ENCODE data around the gene ANKRD63.

The ANKRD63 gene

GRCh38 chr15:40289140-40289775 lies 6.4 kb upstream of the ANKRD63 start:
- no peak overlapping the region for H3K9ac ChIP-seq (ENCODE audit: low read length in 5 of 5)
- H3K9me3 ChIP-seq (ENCODE audit: control insufficient read depth in 5 of 5, low read length in 5 of 5), result no peaks in the 10 kb centered on the region
- no peak overlapping the region for H3K27ac ChIP-seq (ENCODE audit: low read depth, low read length)
- H3K27me3 ChIP-seq (ENCODE audit: control insufficient read depth in 5 of 5, insufficient read depth in 4 of 5, low read length in 5 of 5), result peaks cover 4 to 17% (median 11%) of the 10 kb centered on the region in 5 donors
- H3K4me3 ChIP-seq (ENCODE audit: low read depth in 1 of 5, low read length in 5 of 5), result no peak overlapping the region
- H3K36me3 ChIP-seq (ENCODE audit: control insufficient read depth in 5 of 5, insufficient read depth in 5 of 5, low read length in 5 of 5), result peaks cover 0 to 35% (median 2%) of the 10 kb centered on the region in 5 donors
- H3K4me1 ChIP-seq (ENCODE audit: control insufficient read depth in 5 of 5, insufficient read depth in 5 of 5, low read length in 5 of 5), result peaks cover 0 to 34% (median 8%) of the 10 kb centered on the region in 5 donors

DNA sequence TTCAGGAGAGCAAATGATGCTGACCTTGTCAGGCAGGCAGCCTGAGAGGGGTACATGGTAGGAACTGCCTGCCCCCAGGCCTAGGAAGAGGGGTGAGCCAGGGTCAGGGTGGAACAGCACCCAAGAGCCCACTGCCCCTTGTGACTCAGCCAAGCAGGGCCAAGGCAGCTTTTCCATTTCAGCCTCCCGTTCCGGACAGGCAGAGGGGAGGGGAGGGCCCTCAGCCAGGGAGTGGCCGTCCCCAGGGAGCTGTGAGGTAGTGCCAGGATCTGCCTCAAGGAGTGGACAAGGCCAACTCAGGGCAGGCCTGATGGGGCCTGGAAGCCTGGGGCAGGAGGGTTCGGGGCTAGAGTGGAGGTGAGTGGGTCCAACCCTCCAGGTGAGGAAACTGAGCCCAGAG lies 5.1 kb upstream of the ANKRD63 start:
- H3K4me1 ChIP-seq (ENCODE audit: control insufficient read depth in 5 of 5, insufficient read depth in 5 of 5, low read length in 5 of 5), result peaks cover 2 to 34% (median 13%) of the 10 kb centered on the region in 5 donors
- H3K9me3 ChIP-seq (ENCODE audit: control insufficient read depth in 5 of 5, low read length in 5 of 5), result no peaks in the 10 kb centered on the region
- no peak overlapping the region for H3K27ac ChIP-seq (ENCODE audit: low read depth, low read length)
- H3K9ac ChIP-seq (ENCODE audit: low read length in 5 of 5), result no peak overlapping the region
- H3K27me3 ChIP-seq (ENCODE audit: control insufficient read depth in 5 of 5, insufficient read depth in 4 of 5, low read length in 5 of 5), result peaks cover 9 to 29% (median 19%) of the 10 kb centered on the region in 5 donors
- no peak overlapping the region for H3K4me3 ChIP-seq (ENCODE audit: low read depth in 1 of 5, low read length in 5 of 5)
- H3K36me3 ChIP-seq (ENCODE audit: control insufficient read depth in 5 of 5, insufficient read depth in 5 of 5, low read length in 5 of 5), result peaks cover 0 to 32% (median 2%) of the 10 kb centered on the region in 5 donors

DNA sequence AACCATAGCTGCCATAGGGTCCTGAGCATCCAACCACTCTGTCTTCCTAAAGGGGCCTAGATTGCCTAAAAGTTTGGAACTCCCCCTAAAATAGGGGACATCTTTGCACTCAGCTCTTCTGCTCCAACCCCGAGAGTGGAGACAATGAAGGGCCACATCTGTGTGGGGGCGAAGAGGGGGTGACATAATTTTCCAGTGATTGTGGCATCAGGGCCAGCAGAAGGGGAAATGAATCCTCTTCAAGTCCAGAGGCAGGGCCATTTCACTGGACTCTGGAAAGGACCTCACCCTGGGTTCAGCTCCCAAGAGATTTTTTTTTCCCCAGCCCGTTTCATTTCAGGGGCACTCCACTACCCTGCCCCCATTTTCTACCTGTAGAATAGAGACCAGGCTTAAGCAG lies 4.6 kb upstream of the ANKRD63 start:
- H3K9ac ChIP-seq (ENCODE audit: low read length in 5 of 5), result no peak overlapping the region
- H3K36me3 ChIP-seq (ENCODE audit: control insufficient read depth in 5 of 5, insufficient read depth in 5 of 5, low read length in 5 of 5), result peaks cover 0 to 31% (median 2%) of the 10 kb centered on the region in 5 donors
- H3K4me3 ChIP-seq (ENCODE audit: low read depth in 1 of 5, low read length in 5 of 5), result no peak overlapping the region
- peaks cover 2 to 38% (median 18%) of the 10 kb centered on the region in 5 donors for H3K4me1 ChIP-seq (ENCODE audit: control insufficient read depth in 5 of 5, insufficient read depth in 5 of 5, low read length in 5 of 5)
- H3K27me3 ChIP-seq (ENCODE audit: control insufficient read depth in 5 of 5, insufficient read depth in 4 of 5, low read length in 5 of 5), result peaks cover 11 to 32% (median 24%) of the 10 kb centered on the region in 5 donors
- no peak overlapping the region for H3K27ac ChIP-seq (ENCODE audit: low read depth, low read length)
- no peaks in the 10 kb centered on the region for H3K9me3 ChIP-seq (ENCODE audit: control insufficient read depth in 5 of 5, low read length in 5 of 5)

DNA sequence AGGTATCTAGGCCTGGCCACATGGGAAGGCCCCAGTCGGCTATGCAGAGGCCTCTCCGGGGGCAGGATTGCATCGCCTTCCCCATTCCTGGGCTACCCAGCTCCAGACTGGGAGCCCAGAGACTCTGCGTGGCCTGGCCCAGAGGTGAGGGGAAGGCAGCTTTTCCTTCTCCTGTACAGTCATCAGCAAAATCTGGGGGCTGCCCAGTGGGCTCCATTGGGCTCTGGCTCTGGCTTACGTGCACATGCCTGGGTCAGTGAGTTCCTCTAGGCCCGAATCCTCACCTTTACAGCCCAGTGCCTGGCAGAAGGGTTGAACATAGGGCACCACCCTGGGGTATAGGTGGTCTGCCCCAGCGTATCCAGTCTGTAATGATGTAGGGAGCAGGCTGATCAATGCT lies 3.9 kb upstream of the ANKRD63 start:
- Histone ChIP-seq H3K27me3 (ENCODE audit: control insufficient read depth in 5 of 5, insufficient read depth in 4 of 5, low read length in 5 of 5) (peaks cover 18 to 35% (median 24%) of the 10 kb centered on the region in 5 donors), H3K27ac (ENCODE audit: low read depth, low read length) (no peak overlapping the region), H3K4me1 (ENCODE audit: control insufficient read depth in 5 of 5, insufficient read depth in 5 of 5, low read length in 5 of 5) (peaks cover 2 to 45% (median 23%) of the 10 kb centered on the region in 5 donors), H3K36me3 (ENCODE audit: control insufficient read depth in 5 of 5, insufficient read depth in 5 of 5, low read length in 5 of 5) (peaks cover 0 to 24% (median 0%) of the 10 kb centered on the region in 5 donors), H3K4me3 (ENCODE audit: low read depth in 1 of 5, low read length in 5 of 5) (no peak overlapping the region), H3K9me3 (ENCODE audit: control insufficient read depth in 5 of 5, low read length in 5 of 5) (no peaks in the 10 kb centered on the region), H3K9ac (ENCODE audit: low read length in 5 of 5) (no peak overlapping the region)

DNA sequence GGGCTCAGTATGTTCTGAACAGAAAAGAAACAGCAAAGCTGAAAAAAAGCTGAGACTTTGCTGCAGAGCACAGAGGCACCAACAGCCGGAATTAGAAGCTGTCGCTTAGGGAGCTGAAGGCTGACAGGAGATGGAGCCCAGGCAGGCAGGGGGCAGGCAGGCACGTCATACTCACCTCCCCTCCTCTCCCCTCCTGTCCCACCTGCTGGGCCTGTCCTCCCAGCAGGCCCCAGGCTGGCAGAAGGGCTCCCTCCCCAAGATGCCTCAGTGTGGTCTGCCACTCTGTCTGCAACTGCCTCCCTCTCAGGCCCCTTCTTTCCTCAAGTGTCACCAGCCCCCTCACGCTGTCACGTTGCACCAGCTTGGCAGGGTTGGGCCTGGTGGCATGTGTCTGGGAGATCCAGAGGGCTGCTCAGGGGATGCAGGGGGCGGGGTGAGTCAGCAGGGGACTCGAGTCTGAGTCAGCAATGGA lies 3.2 kb upstream of the ANKRD63 start:
- peaks cover 2 to 47% (median 23%) of the 10 kb centered on the region in 5 donors for H3K4me1 ChIP-seq (ENCODE audit: control insufficient read depth in 5 of 5, insufficient read depth in 5 of 5, low read length in 5 of 5)
- no peak overlapping the region for H3K9ac ChIP-seq (ENCODE audit: low read length in 5 of 5)
- H3K27me3 ChIP-seq (ENCODE audit: control insufficient read depth in 5 of 5, insufficient read depth in 4 of 5, low read length in 5 of 5), result peaks cover 24 to 40% (median 28%) of the 10 kb centered on the region in 5 donors
- no peak overlapping the region for H3K4me3 ChIP-seq (ENCODE audit: low read depth in 1 of 5, low read length in 5 of 5)
- no peaks in the 10 kb centered on the region for H3K9me3 ChIP-seq (ENCODE audit: control insufficient read depth in 5 of 5, low read length in 5 of 5)
- peaks cover 0 to 20% (median 0%) of the 10 kb centered on the region in 5 donors for H3K36me3 ChIP-seq (ENCODE audit: control insufficient read depth in 5 of 5, insufficient read depth in 5 of 5, low read length in 5 of 5)
- H3K27ac ChIP-seq (ENCODE audit: low read depth, low read length), result no peak overlapping the region

DNA sequence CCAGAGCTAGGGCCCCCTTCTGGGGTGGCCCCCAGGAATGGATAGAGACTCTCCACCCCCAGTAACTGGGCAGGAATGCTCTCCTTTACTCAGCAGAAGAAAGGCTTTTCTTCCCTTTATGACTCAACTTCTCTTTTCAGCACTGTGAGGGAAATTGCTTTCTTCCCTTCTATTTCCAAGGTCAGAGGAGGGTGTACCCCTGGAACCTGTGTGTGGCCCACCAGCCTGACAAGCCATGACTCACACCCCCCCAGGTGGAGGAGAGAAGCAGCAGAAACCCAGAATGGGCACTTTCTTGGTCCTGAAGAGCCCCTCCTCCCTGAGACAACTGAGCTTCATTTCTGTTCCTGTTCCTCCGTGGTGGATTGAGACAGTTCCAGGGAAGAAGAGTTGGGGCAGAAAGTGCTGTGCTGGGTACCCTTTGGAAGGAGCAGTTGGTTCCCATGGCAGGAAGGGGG lies 2.7 kb upstream of the ANKRD63 start:
- Histone ChIP-seq H3K4me1 (ENCODE audit: control insufficient read depth in 5 of 5, insufficient read depth in 5 of 5, low read length in 5 of 5) (peaks cover 2 to 44% (median 20%) of the 10 kb centered on the region in 5 donors), H3K36me3 (ENCODE audit: control insufficient read depth in 5 of 5, insufficient read depth in 5 of 5, low read length in 5 of 5) (peaks cover 0 to 18% (median 0%) of the 10 kb centered on the region in 5 donors), H3K9ac (ENCODE audit: low read length in 5 of 5) (no peak overlapping the region), H3K27ac (ENCODE audit: low read depth, low read length) (no peak overlapping the region), H3K27me3 (ENCODE audit: control insufficient read depth in 5 of 5, insufficient read depth in 4 of 5, low read length in 5 of 5) (peaks cover 29 to 45% (median 33%) of the 10 kb centered on the region in 5 donors), H3K4me3 (ENCODE audit: low read depth in 1 of 5, low read length in 5 of 5) (no peak overlapping the region), H3K9me3 (ENCODE audit: control insufficient read depth in 5 of 5, low read length in 5 of 5) (no peaks in the 10 kb centered on the region)

- H3K4me3 ChIP-seq (ENCODE audit: low read depth in 1 of 5, low read length in 5 of 5), result no peak overlapping the region
Observed at GRCh38 chr15:40285151-40285550, 2.3 kb upstream of the ANKRD63 start.

DNA sequence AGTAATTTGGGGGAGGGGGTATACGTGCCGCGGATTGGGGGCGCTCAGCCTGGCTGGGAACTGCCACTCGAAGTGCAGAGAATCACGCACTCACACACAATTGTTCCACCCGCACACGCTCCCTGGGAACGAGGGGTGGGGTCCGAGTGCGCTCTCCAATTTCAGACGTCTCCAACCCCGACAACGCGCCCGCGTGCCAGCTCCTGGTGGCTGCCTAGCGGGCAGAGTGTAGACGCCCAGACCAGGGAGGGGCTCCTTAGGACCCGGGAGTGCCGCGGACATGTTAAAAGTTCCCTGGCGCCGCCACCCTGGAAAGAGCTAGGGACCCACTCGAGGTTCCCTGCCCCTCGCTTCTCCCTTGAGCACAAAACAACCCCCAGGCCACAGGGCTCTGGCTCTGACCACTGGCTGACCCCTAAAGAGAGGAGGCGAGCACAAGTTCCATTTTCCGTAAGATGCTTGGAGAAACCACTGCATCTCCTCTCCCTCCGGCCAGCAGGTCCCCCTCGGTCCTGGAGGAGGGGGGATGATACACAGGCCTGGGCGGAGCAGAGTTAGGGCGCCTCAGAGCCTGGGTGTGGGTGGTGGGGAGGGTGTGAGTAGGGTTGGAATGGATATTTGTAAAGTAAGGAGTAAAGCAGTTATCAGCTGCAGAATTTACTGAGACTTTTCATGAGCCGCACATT lies 894 bp upstream of the ANKRD63 start:
- Histone ChIP-seq H3K9me3 (ENCODE audit: control insufficient read depth in 5 of 5, low read length in 5 of 5) (no peaks in the 10 kb centered on the region), H3K27ac (ENCODE audit: low read depth, low read length) (no peak overlapping the region), H3K27me3 (ENCODE audit: control insufficient read depth in 5 of 5, insufficient read depth in 4 of 5, low read length in 5 of 5) (peaks cover 37 to 58% (median 45%) of the 10 kb centered on the region in 5 donors), H3K36me3 (ENCODE audit: control insufficient read depth in 5 of 5, insufficient read depth in 5 of 5, low read length in 5 of 5) (peaks cover 0 to 3% (median 0%) of the 10 kb centered on the region in 5 donors), H3K4me3 (ENCODE audit: low read depth in 1 of 5, low read length in 5 of 5) (no peak overlapping the region), H3K4me1 (ENCODE audit: control insufficient read depth in 5 of 5, insufficient read depth in 5 of 5, low read length in 5 of 5) (peaks cover 3 to 59% (median 25%) of the 10 kb centered on the region in 5 donors), H3K9ac (ENCODE audit: low read length in 5 of 5) (no peak overlapping the region)

More at GRCh38 chr15:40285151-40285550, 2.3 kb upstream of the ANKRD63 start:
- H3K9me3 ChIP-seq (ENCODE audit: control insufficient read depth in 5 of 5, low read length in 5 of 5), result no peaks in the 10 kb centered on the region
- no peak overlapping the region for H3K27ac ChIP-seq (ENCODE audit: low read depth, low read length)
- peaks cover 33 to 46% (median 37%) of the 10 kb centered on the region in 5 donors for H3K27me3 ChIP-seq (ENCODE audit: control insufficient read depth in 5 of 5, insufficient read depth in 4 of 5, low read length in 5 of 5)
- H3K9ac ChIP-seq (ENCODE audit: low read length in 5 of 5), result no peak overlapping the region
- peaks cover 0 to 14% (median 0%) of the 10 kb centered on the region in 5 donors for H3K36me3 ChIP-seq (ENCODE audit: control insufficient read depth in 5 of 5, insufficient read depth in 5 of 5, low read length in 5 of 5)
- peaks cover 2 to 48% (median 18%) of the 10 kb centered on the region in 5 donors for H3K4me1 ChIP-seq (ENCODE audit: control insufficient read depth in 5 of 5, insufficient read depth in 5 of 5, low read length in 5 of 5)

- peaks cover 37 to 71% (median 58%) of the 10 kb centered on the region in 5 donors for H3K27me3 ChIP-seq (ENCODE audit: control insufficient read depth in 5 of 5, insufficient read depth in 4 of 5, low read length in 5 of 5)
- H3K36me3 ChIP-seq (ENCODE audit: control insufficient read depth in 5 of 5, insufficient read depth in 5 of 5, low read length in 5 of 5), result no peaks in the 10 kb centered on the region
- H3K4me3 ChIP-seq (ENCODE audit: low read depth in 1 of 5, low read length in 5 of 5), result peak overlapping the region in 4 of 5 donors; percentile 60 to 72 (median 66)
- no peak overlapping the region for H3K9ac ChIP-seq (ENCODE audit: low read length in 5 of 5)
- no peaks in the 10 kb centered on the region for H3K9me3 ChIP-seq (ENCODE audit: control insufficient read depth in 5 of 5, low read length in 5 of 5)
- H3K27ac ChIP-seq (ENCODE audit: low read depth, low read length), result no peak overlapping the region
- H3K4me1 ChIP-seq (ENCODE audit: control insufficient read depth in 5 of 5, insufficient read depth in 5 of 5, low read length in 5 of 5), result peaks cover 3 to 71% (median 37%) of the 10 kb centered on the region in 5 donors
Observed at GRCh38 chr15:40282147-40282868, 556 bp downstream of the ANKRD63 start.

All from subcutaneous abdominal adipose tissue (tissue), 5 donors.